Left ventricle myocardium superior (tissue), 1 donor: Measurements from ENCODE around the gene HOXA1. TPM values are rescaled to one million over a fixed set of nuclear protein-coding genes. Genes with fewer than 3 reads are reported as not detected.

Source experiments
- ATAC-seq: fragments of 200-7000 bp; cut with Tn5 transposase; one replicate; pipeline ENCODE4 v1.9.1; 2020; ENCODE audit warnings: mild to moderate bottlenecking, moderate library complexity
- DNase-seq: peaks from one replicate; pipeline ENCODE4 v3.0.0-alpha.2; 2020
- intact Hi-C: fragments of 100-400 bp; cut with micrococcal nuclease; formaldehyde crosslinking; loops from one replicate; pipeline ENCODE4 v1.11.0; 2022
- total RNA-seq: library from RNA; stranded (reverse); fragmentation: NEBNext Ultra II Directional; extraction: Animal tissue kit (Norgen Biotek cat#: 25700); gene quantifications from one replicate; pipeline ENCODE4 v1.2.1, GENCODE V29; 2021
- donor health status: DM: no; HTN: yes; CAD: no; lungs with severe emphysema.

The HOXA1 gene
- total RNA-seq, 1 donor from 2014 or later, result not detected

DNA sequence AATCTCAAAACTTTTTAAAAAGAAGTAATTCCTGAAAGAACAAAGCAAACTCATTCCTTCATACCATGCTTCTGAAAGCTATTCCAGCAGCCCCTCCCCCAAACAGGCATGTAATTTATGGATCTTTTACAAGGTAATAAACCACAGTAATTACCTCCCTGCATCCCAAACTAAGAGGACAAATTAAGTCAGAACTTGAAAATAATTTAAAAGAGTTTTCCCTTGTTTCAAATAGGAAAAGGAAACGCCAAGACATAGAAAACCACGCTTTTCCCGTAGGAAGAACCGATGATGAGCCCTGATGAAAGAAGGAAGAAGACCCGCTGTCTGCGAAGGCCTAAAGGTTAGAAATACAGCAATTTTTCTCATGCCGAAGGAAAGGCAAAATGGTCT lies 25.9 kb upstream of the HOXA1 start:
- intact Hi-C loops, result no loop called here
- ATAC-seq, result no peak
- no peak for DNase-seq

DNA sequence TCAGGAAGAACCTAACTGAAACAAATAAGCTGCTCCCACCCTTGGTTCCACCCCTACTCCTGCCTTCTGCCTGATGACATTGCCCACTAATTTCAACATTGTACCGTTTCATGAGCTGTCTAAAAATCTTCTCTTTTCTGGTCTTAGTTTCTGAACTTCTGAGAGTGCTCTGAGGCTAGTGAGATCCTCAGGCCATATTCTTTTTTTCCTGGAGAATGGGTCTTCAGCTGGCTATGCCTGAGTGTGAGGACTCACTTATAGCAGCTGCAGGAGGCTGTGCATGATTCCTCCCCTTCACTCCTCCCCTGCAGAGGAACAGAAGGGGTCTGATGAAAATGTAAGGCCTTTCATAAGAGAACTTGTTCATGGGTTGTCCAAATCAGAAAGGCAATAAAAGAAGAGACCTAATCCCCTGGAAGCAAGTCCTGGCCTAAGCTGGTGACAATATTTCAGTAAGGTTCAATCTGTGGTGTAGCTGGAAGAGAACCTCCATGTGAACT lies 23.7 kb upstream of the HOXA1 start:
- ATAC-seq, result no peak
- intact Hi-C loops, result no loop called here
- DNase-seq, result no peak

DNA sequence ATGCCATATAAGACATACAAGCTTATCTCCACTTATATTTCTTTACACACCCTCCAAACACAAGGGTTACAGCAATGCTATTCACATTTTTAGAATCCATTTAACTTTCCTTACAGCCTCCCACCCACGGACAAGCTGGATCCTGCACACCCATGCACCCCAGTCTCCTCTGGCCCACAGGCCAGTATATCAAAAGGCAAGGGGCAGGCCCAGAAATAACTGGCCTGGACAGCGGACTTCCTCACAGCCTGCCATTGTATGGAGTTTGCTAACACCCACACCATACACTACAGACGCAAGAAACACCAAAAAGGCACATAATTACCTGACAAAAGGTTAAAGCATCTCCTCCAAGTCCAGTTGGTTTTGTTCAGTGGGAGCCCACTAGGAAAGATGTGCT lies 22.8 kb upstream of the HOXA1 start:
- no peak for ATAC-seq
- DNase-seq, result no peak

DNA sequence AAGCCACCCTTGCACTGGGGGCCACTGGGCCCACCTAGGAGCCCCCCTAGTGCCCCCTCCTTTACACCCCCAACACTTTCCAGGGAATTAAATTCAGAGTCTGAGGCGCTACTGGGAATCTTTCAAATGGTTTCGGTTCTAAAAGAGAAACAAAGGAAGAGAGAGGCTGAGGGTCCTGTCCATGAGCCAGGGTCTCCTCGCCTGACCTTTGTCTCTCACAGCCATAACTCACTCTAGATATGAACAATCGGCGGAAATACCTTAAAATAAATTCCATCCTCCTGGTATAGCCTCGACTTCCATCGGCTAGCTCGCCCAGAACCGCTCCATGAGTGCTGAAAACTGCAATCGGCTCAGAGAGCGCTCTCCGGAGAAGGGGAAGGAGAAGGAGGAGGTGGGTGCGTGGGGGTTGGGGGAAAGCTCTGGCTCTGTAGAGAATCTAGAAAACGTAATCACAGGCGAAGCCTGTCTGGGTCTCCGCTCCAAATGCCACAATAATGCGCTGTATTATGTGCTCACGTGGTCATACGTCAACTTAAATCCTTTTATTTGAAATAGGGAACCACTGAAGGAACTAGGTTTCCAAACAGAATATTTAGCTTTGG lies 22.2 kb upstream of the HOXA1 start:
- no peak for DNase-seq
- no peak for ATAC-seq
- intact Hi-C loops, result no loop called here

More for the DNA sequence above, 22.8 kb upstream of the HOXA1 start:
- intact Hi-C loops, result no loop called here

DNA sequence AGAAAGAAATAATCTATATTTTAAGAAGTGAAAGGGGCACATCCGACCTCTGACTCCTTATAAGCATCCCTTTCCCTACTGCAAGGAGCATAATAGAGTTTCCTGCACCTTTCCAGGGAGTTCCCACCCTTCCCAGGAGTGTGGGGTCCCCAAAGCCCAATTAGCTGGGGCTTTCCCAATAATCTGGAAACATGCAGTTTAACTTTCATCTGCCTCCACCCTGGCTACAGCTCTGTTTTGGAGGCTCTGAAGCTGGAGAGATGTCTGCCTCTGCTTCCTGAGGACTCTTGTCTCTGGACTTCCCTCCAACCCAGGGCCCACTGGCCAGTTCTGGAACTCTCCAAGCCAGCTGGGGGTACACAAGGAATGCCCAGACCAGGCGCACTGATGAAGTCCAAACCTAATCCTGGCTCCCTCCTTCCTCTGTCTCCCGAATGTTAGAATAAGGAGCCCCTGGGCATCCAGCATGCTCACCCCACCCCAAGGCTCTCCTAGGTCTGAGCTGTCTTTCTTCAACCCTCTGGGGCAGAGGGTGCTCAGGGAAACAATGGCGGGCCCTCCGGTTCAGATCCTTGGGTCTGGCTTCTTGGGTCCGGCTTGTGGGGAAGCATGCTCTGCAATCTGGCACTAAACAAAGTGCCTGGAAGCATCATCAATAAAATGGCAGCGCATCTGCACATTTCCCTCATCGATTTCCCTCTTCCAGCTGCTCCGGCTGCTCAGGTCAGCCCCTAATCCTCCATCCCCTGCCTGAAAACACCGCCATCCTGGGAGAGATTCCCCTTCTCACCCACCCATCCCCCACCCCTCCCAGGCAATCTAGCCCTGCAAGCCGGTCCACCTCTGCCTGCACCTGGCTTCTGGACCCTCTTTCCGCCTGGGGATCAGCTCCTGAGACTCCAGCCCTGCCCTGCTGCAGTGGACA lies 21.4 kb upstream of the HOXA1 start:
- ATAC-seq, result no peak
- intact Hi-C loops, result no loop called here
- DNase-seq, result no peak

DNA sequence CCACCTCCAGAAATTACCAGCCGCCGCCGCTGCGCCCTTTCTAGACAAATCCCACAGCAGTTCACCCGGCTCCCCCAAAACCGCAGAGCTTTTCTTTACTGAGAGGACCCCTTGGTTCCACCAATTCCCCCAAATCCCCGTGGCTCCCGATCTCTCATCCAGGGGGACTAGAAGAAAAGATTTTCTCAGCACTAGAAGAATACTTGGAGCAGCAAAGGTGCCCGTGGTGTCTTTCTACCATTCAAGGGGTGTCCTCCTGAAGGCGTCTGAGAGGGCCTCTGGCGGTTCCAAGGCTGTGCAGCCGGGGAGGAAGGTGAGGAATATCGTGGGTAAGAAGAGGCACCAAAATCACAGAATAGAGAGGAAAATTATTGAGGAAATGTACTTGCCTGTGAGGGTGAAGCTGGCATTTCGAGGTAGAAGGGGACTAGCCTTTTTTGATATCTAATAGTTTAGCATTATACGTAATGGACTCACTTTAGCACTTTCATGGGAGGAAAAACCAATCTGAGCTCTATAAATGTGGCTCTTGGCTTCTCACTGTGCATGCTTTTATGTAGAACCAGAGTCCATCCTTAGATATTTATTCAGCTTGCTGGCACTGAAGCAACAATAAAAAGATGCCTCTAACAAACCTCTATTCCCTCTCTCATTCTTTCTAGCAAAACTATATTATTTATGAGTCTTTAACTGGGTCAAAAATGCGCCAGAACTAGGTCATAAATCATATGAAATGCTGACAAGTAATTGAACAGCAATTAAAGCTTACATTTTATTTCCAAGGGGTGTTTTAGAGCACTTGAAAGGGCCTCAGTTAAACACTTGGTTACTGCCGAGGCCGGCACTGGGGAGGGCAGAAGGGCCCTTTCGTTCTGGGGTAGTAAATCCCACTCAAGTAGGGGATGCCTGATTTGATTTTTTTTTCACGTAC lies 20.5 kb upstream of the HOXA1 start:
- ATAC-seq (no peak), DNase-seq (no peak)
- intact Hi-C loops, result no loop called here

DNA sequence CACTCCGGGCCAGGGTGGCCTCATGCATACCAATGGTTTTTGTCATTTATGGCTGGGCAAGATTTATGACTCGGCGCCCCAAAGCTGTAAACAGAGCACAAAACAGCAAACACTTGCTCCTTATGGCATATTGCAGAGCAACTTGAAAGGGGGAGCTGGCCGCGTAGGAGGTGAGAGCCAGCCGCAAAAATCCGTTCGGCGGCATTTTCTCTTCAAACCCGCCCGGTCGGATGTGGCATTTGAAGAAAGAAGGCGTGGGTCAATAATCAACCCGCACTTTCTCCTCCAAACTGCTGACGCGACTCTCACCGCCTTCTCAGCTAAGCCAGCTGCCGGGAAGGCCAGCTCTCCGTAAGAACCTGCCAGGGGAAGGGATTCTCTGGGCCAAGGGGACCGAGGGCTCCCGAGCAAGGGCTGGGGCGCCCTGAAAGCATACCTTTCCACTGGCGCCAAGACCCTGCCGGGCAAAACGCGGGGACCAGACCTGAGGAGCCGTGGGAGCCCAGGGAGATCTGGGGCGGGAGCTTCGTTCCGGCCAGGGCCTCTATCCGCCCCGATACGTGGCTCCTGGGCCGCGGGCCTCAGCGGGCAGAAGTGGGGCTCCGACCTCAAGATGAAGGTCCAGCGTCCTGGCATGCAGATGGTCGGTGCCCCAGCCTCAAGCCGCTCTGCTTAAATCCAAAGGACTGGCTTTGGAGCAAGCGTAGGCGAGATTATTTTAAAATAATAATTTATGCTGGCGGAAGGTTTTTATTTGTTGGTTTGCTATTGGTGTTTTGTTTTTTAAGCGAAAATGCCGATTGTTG lies 19.6 kb upstream of the HOXA1 start:
- no peak for ATAC-seq
- intact Hi-C loops, result no loop called here
- DNase-seq, result no peak

DNA sequence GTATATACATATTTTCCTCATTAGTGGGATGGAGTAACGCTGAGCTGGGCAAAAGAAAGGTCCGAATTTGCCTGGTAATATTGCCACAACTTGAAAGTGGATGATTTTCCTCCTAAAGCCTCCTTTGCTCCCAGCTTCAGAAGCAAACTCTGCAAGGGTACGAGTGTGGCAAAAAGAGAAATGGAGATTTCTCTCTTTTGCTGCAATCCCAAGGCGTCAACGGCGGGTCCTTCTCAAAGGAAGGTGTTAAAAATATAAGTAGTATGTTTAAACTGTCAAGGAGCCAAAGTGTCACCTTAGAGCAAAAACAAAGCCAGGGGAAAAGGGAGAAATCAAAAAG lies 19.1 kb upstream of the HOXA1 start:
- no peak for ATAC-seq
- no peak for DNase-seq
- intact Hi-C loops, result no loop called here

DNA sequence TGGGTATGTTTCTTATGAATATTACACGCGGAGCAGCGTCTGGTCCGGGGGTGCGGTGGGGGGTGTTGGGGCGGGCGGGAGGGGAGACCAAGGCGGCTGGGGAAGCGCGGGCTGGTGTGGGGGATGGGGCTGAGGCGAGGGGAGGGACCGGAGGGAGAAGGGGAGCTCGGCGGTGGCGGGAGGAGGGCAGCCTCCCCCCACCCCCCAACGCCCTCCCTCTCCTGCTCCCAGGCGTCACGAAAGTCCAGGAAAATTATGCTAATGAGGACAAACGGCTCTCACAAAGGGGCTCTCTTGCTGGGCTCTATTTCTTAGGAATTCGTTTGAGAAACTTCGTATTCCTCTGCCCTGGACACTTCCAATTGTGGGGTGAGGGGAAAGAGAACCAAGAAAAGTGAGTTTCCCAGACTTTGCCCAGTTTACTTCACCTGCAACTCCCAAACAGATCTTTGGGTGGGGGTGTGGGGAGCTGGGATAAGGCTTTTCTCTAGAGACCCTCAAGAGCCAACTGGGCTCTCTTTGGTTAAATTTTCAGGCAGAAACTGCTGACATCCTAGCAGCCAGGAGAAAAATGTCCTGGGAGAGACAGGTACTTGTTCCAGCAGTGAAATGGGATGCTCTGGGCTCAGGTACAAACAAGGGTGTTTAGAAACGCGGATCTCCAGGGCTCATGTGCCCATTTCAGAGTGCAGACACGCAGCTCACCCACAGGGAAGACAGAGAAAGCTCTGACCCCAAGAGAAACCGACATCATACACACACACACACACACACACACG lies 18.4 kb upstream of the HOXA1 start:
- intact Hi-C loops, result no loop called here
- no peak for ATAC-seq
- no peak for DNase-seq

DNA sequence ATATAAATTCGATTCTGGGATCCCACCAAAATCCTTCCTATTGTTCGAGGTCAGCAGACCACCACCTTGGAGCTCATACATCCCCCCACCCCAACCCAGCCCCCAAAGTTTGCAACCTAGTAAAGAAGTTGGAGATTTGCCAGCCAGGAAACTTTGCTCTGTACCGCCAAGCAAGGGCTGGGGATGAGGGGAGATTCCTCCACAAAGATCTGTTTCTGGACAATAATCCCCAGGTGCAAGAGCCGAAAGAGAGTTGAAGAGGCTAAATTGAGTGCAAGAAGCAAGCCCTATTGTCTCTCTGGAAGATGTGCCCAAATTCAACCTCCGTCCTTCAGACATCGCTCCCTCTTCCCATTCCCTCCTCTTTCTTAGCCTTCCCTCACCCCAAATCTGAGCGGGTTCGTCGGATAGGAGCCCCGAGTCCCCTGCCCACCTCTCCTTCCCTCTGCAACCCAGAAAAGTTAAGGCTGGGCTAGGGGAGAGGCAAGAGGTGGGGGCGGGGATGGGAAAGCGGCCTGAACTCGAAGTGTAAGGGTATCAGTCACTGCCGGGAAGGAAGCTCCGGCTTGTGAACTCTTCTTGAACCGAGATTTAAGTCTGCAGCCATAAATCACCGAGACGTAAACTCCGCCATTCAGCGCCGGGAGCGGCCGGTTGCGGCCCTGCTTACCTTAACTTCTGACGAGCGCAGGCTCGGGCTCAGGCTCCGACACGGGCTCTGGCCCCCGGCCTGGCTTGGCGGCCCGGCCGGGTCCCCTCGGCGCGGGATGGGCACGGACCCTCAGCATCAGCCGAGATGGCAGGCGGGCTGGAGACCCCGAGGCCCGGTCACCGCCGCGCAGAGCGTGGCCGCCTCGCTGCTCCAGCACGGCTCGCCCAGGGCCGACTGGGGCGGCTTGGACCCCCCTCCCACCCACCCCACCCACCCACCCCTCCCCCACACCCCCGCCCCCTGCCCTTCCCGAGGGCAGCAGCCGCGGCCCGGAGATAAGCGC lies 17.5 kb upstream of the HOXA1 start:
- intact Hi-C loops, result no loop called here
- no peak for DNase-seq
- no peak for ATAC-seq

DNA sequence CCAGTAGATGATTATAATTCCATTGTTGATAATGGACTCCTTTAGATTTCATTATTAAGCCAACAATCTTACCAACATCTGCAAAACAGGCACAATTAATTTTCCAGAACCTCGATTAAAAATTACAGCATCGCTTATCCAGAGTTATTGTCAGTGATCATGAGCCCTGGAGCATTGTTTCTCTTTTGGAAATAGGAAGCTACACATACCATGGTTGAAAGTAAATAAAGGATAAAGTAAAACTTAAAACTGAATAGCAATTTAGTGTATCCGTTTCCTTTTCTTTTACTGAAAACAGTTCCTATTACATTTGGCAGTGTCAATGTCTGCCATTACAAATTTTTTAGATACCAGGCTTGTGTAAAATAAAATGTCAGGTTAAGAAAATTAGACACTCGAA lies 16.6 kb upstream of the HOXA1 start:
- intact Hi-C loops, result no loop called here
- ATAC-seq (no peak), DNase-seq (no peak)

DNA sequence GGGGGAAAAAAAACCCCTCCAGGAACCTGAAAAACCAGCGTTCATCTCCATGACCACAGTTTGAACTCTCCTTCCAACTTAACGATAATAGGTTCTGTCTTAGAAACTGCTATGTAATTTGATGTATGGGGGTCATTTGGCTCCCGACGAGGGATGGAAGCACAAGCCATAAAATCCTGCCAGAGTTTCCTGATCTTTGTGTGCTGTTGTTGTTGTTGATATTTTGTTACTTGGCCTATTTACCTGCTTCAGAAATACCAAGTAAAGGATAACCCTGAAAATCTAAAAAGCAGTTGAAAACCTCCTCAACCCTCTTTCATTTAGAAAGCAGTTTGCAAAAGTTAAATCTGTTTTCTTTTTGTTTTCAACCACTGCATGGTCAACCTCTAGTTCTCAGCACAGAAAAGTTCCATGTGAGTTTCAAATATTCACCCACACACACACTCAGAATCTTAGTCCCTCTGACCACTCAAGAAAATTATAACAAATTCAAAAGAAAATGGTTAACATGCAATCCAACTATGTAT lies 16.0 kb upstream of the HOXA1 start:
- ATAC-seq, result no peak
- intact Hi-C loops, result no loop called here
- DNase-seq, result no peak

DNA sequence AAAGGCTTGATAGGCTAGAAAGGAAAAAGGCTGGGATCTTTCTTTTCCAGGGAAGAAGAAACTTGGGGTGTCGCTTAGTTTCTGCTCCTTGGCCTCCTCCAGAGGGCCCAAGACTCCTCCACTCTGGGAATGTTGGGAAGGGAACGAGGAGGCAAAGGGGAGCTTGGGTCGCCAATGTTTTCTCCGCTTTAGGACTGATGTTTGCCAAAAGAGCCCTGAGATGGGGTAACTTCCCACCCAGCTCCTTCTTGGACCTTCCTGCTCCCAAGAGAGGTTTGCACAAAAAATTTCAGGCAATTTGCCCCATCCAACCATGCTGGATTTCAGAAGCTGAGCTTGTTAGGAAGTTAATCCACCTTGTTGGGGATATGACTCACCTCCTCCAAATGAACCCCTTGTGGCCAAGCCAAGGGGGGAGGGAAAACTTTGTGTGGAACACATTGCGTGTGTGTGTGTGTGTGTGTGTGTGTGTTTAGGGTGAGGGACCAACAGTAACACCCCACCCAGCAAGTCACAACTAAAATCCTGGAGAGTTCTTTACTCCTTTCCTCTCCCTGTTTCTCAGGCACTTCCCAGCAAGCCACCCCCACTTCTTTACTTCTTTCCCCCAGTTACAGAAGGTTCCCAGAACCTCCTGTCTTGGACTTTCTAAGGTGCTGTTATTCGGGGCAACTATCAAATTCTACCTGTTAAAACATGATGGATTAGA lies 15.4 kb upstream of the HOXA1 start:
- intact Hi-C loops, result no loop called here
- DNase-seq (no peak), ATAC-seq (no peak)

DNA sequence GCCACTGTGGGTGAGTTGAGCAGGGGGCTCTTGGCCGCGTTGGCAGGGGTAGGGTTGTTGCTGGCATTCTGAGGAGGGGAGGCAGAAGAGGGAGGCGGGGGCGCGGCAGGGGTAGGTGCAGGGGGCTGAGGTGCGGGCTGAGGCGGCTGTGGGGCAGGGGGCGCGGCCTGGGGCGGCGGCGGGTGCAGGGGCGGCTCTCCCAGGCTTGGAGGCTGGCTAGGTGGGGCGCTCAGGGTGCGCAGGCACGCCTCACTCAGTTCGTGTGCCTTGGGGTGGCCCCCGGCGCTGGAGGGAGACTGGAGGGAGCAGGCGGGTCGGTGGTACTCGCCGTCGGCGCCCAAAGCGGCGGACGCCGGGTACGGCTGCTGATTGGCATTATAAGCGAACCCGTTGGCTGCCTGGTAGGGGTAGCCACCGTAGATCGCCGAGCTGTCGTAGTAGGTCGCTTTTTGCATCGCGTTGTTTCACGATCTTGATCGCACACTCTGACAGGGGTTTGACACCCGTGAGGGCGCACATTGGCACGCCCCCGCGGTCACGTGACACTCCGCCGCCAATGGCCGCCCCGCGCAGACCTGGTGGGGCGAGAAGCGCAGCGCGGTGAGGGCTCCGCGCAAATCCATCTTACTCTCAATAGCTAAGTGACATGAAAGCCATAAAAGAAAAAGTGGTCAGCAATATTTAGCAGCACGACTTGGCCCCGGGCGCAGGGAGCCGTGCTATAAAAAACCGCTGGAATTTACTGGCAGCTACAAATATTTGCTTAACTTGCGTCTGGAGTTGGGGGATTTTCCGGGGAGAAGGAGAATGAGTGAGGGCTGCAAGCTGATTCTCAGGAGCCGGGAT lies 14.6 kb upstream of the HOXA1 start:
- intact Hi-C loops, result no loop called here
- no peak for ATAC-seq
- no peak for DNase-seq

DNA sequence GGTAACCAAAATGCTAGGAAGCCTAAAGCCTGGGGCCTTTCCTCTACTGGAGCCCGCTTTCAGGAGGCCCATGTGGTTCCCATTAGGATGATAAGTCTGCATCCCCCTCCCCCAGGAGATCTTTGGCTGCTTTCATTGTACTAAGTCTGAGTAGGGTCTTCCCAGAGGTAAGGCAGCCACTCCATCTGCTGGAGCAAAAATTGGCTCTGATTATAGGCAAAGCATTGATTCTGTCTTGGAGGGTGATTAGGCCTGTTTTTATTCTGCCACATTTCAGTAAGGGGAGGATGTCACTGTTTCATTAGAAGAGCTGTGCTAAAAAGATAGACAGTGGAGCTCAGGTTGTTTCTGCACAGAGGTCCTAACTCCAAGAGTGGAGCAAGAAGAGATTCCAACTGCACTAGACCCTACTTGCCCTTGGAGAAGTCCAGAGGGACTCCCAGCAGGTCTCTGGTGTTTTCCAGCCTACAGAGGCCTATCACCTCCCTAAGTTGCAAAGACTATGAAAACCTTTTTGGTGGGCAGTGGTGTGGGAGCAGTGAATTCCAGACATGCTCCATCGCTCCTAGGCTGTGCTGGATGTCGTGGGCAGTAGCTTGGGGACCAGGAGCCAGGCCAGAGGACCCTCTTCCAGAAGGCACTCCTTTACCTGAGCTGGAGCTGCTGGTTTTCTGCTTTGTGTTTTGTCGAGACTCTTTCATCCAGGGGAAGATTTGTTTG lies 13.8 kb upstream of the HOXA1 start:
- intact Hi-C loops, result no loop called here
- no peak for ATAC-seq
- DNase-seq, result no peak
